H1 (cell line): ENCODE results near the gene SHISA9. TPM values are rescaled to one million over a fixed set of nuclear protein-coding genes. Genes with fewer than 3 reads are reported as not detected.

Experiments used
- CTCF ChIA-PET: fragments of 300-600 bp; sonication (Branson Sonifier 250); formaldehyde crosslinking; loops from one replicate; lab custom pipeline; 2021; ENCODE audit not compliant: partially characterized antibody; lab: Charles Lee
- POLR2A ChIA-PET: fragments of 300-600 bp; sonication (Branson Sonifier 250); formaldehyde crosslinking; loops from one replicate; lab custom pipeline; 2021; ENCODE audit warnings: inconsistent platforms; ENCODE audit not compliant: partially characterized antibody; lab: Charles Lee
- DNase-seq, 2 experiments: peaks; one replicate each; pipeline versions ENCODE4 v3.0.0 to v3.0.0-alpha.2; 2010 to 2022; ENCODE audit warnings: low spot score in 2 of 2, low read depth in 1 of 2, mixed read lengths in 1 of 2
- FAIRE-seq: peaks from 2 replicates; lab custom pipeline; 2011; peaks lifted over from hg19 to GRCh38; lab: Jason Lieb, UNC
- H2AFZ ChIP-seq: 2 replicates; pipeline ENCODE4 v1.8.1; 2012; ENCODE audit warnings: low read length, inconsistent platforms
- H2AK5ac ChIP-seq: 2 replicates; pipeline ENCODE4 v1.6.1; 2013; ENCODE audit warnings: low read depth, low read length
- H2BK120ac ChIP-seq: replicated peaks from 2 replicates; pipeline ENCODE3; 2013; ENCODE audit warnings: low read depth, low read length, inconsistent platforms
- H2BK12ac ChIP-seq: 2 replicates; pipeline ENCODE4 v1.6.1; 2013; ENCODE audit warnings: low read depth, low read length
- H2BK15ac ChIP-seq: 2 replicates; pipeline ENCODE4 v1.6.1; 2013; ENCODE audit warnings: low read length
- H2BK20ac ChIP-seq: 2 replicates; pipeline ENCODE4 v1.6.1; 2013; ENCODE audit warnings: low read length
- H2BK5ac ChIP-seq: 2 replicates; pipeline ENCODE4 v1.6.1; 2013; ENCODE audit warnings: low read depth, low read length
- H3K14ac ChIP-seq: 2 replicates; pipeline ENCODE4 v1.6.1; 2013; ENCODE audit warnings: inconsistent platforms; ENCODE audit not compliant: insufficient read length
- H3K18ac ChIP-seq: 2 replicates; pipeline ENCODE4 v1.6.1; 2013; ENCODE audit warnings: low read length; ENCODE audit errors: extremely low read depth
- H3K23ac ChIP-seq: 2 replicates; pipeline ENCODE4 v1.6.1; 2013; ENCODE audit warnings: inconsistent platforms; ENCODE audit not compliant: insufficient read length
- H3K23me2 ChIP-seq: 2 replicates; pipeline ENCODE4 v1.6.1; 2013; ENCODE audit warnings: low read depth, low read length
- H3K27ac ChIP-seq: 2 replicates; pipeline ENCODE4 v1.6.1; 2011; ENCODE audit warnings: low read depth, low read length, inconsistent platforms
- H3K27me3 ChIP-seq, 4 experiments: replicated peaks in 1 of 4; 1 replicate in 1 of 4; 2 replicates in 3 of 4; pipeline versions ENCODE4 v1.6.1 to v1.8.1; 2011 to 2013; ENCODE audit warnings: low read length in 3 of 4, mild to moderate bottlenecking in 3 of 4, inconsistent platforms in 2 of 4, mixed read lengths in 2 of 4, moderate library complexity in 1 of 4; ENCODE audit not compliant: control insufficient read depth in 3 of 4, insufficient read depth in 3 of 4; ENCODE audit errors: extremely low read depth in 1 of 4
- H3K36me3 ChIP-seq, 4 experiments: 2 replicates each; pipeline versions ENCODE4 v1.6.1 to v1.8.1; 2011 to 2013; ENCODE audit warnings: mild to moderate bottlenecking in 4 of 4, low read length in 3 of 4, moderate library complexity in 2 of 4, control low read depth in 1 of 4, inconsistent platforms in 1 of 4; ENCODE audit not compliant: insufficient read depth in 4 of 4, control insufficient read depth in 2 of 4
- H3K4ac ChIP-seq: replicated peaks from 2 replicates; pipeline ENCODE3; 2013; ENCODE audit warnings: low read length, low read depth, mixed read lengths, inconsistent platforms; ENCODE audit not compliant: insufficient read length
- H3K4me1 ChIP-seq, 4 experiments: replicated peaks in 1 of 4; 1 replicate in 1 of 4; 2 replicates in 3 of 4; pipeline versions ENCODE4 v1.6.1 to v1.8.1; 2011 to 2013; ENCODE audit warnings: low read length in 3 of 4, inconsistent platforms in 2 of 4, mixed read lengths in 1 of 4; ENCODE audit not compliant: insufficient read depth in 4 of 4, control insufficient read depth in 3 of 4
- H3K4me2 ChIP-seq, 2 experiments: 2 replicates each; pipeline versions ENCODE4 v1.6.1 to v1.8.1; 2011 to 2013; ENCODE audit warnings: low read depth in 2 of 2, low read length in 2 of 2, control low read depth in 1 of 2, inconsistent platforms in 1 of 2, mild to moderate bottlenecking in 1 of 2; ENCODE audit not compliant: insufficient read depth in 1 of 2
- H3K4me3 ChIP-seq, 4 experiments: fragments of 200-600, 300-600 bp in 1 of 4; sonication (generic), shearing (Covaris generic), sonication (Bioruptor Twin) in 1 of 4; 2 replicates each; pipeline versions ENCODE4 v1.5.1 to v1.8.1; 2011 to 2016; ENCODE audit warnings: low read length in 4 of 4, low read depth in 3 of 4, control low read depth in 2 of 4, inconsistent platforms in 2 of 4, mild to moderate bottlenecking in 2 of 4, mixed read lengths in 1 of 4, moderate library complexity in 1 of 4; ENCODE audit not compliant: insufficient read depth in 2 of 4; ENCODE audit errors: extremely low read depth in 1 of 4
- H3K56ac ChIP-seq: replicated peaks from 2 replicates; pipeline ENCODE3; 2013; ENCODE audit warnings: low read depth, mild to moderate bottlenecking, mixed read lengths, low read length, inconsistent platforms; ENCODE audit not compliant: insufficient read length
- H3K79me1 ChIP-seq: 2 replicates; pipeline ENCODE4 v1.6.1; 2013; ENCODE audit warnings: low read depth, low read length, control low read depth
- H3K79me2 ChIP-seq, 2 experiments: 2 replicates each; pipeline versions ENCODE4 v1.6.1 to v1.8.1; 2012 to 2013; ENCODE audit warnings: low read length in 2 of 2, mild to moderate bottlenecking in 2 of 2, inconsistent platforms in 1 of 2; ENCODE audit not compliant: insufficient read depth in 2 of 2, control insufficient read depth in 1 of 2
- H3K9ac ChIP-seq, 4 experiments: replicated peaks in 1 of 4; 1 replicate in 1 of 4; 2 replicates in 3 of 4; pipeline versions ENCODE4 v1.6.1 to v1.8.1; 2011 to 2013; ENCODE audit warnings: low read depth in 3 of 4, low read length in 3 of 4, control low read depth in 2 of 4, mild to moderate bottlenecking in 2 of 4, moderate library complexity in 2 of 4, inconsistent platforms in 1 of 4; ENCODE audit errors: extremely low read depth in 1 of 4
- H3K9me3 ChIP-seq, 2 experiments: 2 replicates each; pipeline versions ENCODE4 v1.6.1 to v1.8.1; 2012 to 2013; ENCODE audit warnings: mild to moderate bottlenecking in 2 of 2, moderate library complexity in 2 of 2, control low read depth in 1 of 2, inconsistent platforms in 1 of 2, low read depth in 1 of 2, low read length in 1 of 2, mixed read lengths in 1 of 2; ENCODE audit not compliant: insufficient read depth in 2 of 2
- H4K20me1 ChIP-seq, 2 experiments: replicated peaks in 1 of 2; 2 replicates each; pipeline versions ENCODE3 to v1.8.1; 2011 to 2013; ENCODE audit warnings: inconsistent platforms in 2 of 2, low read length in 2 of 2, mild to moderate bottlenecking in 1 of 2; ENCODE audit not compliant: insufficient read depth in 2 of 2, control insufficient read depth in 1 of 2
- H4K5ac ChIP-seq: 2 replicates; pipeline ENCODE4 v1.6.1; 2013; ENCODE audit warnings: low read length, low read depth, mixed read lengths, inconsistent platforms; ENCODE audit not compliant: insufficient read length
- H4K8ac ChIP-seq: 2 replicates; pipeline ENCODE4 v1.8.0; 2013; ENCODE audit warnings: mild to moderate bottlenecking, moderate library complexity, low read length, inconsistent platforms; ENCODE audit not compliant: insufficient read depth; ENCODE audit errors: extremely low read depth
- H4K91ac ChIP-seq: replicated peaks from 2 replicates; pipeline ENCODE3; 2013; ENCODE audit warnings: low read length, mixed read lengths, inconsistent platforms; ENCODE audit not compliant: insufficient read length
- CBX5 ChIP-seq: fragments of 300-800, 300-1000 bp; sonication (generic); IDR thresholded peaks from 2 replicates; pipeline ENCODE4 v1.7.1; 2016; ENCODE audit warnings: antibody characterized with exemption, low read length, low read depth
- EZH2 ChIP-seq: fragments of 200-600 bp; sonication (generic); IDR thresholded peaks from 2 replicates; pipeline ENCODE4 v1.7.1; 2012; ENCODE audit warnings: low read depth, mild to moderate bottlenecking, moderate library complexity, low read length, inconsistent platforms; ENCODE audit not compliant: severe bottlenecking
- HDAC6 ChIP-seq: IDR thresholded peaks from one replicate; pipeline ENCODE4 v1.7.1; 2012; ENCODE audit warnings: low read depth, mild to moderate bottlenecking, inconsistent platforms, low read length, moderate library complexity
- JUN ChIP-seq: IDR thresholded peaks from 2 replicates; pipeline ENCODE4 v1.6.1; 2011; ENCODE audit warnings: low read depth, mild to moderate bottlenecking, improper control_type of control experiment, low read length
- MAX ChIP-seq: IDR thresholded peaks from 2 replicates; pipeline ENCODE4 v1.6.1; 2012; ENCODE audit warnings: inconsistent platforms
- RNF2 ChIP-seq: fragments of 200-900, 300-1000 bp; sonication (generic); IDR thresholded peaks from 2 replicates; pipeline ENCODE4 v1.7.1; 2016; ENCODE audit warnings: borderline replicate concordance, low read depth, mild to moderate bottlenecking, antibody characterized with exemption, low read length; ENCODE audit not compliant: poor library complexity, severe bottlenecking; ENCODE audit errors: missing control alignments
- SAP30 ChIP-seq: fragments of 300-600 bp; sonication (generic); IDR thresholded peaks from 2 replicates; pipeline ENCODE4 v1.7.1; 2012; ENCODE audit warnings: low read length, moderate library complexity, mild to moderate bottlenecking, inconsistent platforms; ENCODE audit not compliant: insufficient read depth, insufficient replicate concordance
- SIN3A ChIP-seq, 2 experiments: IDR thresholded peaks in 1 of 2; conservative IDR thresholded peaks in 1 of 2; 2 replicates each; pipeline ENCODE4 v1.6.1; 2011 to 2012; ENCODE audit warnings: low read length in 2 of 2, improper control_type of control experiment in 1 of 2, low read depth in 1 of 2, mild to moderate bottlenecking in 1 of 2
- SIRT6 ChIP-seq: IDR thresholded peaks from one replicate; pipeline ENCODE4 v1.7.1; 2012; ENCODE audit warnings: low read length, inconsistent platforms
- SP1 ChIP-seq: IDR thresholded peaks from 2 replicates; pipeline ENCODE4 v1.6.1; 2011; ENCODE audit warnings: low read depth, low read length
- TAF1 ChIP-seq: IDR thresholded peaks from 2 replicates; pipeline ENCODE4 v1.6.1; 2011; ENCODE audit warnings: mild to moderate bottlenecking, low read depth, low read length
- TEAD4 ChIP-seq: IDR thresholded peaks from 2 replicates; pipeline ENCODE4 v1.6.1; 2012; ENCODE audit warnings: low read depth, low read length, inconsistent platforms, mixed read lengths
- USF2 ChIP-seq: IDR thresholded peaks from 2 replicates; pipeline ENCODE4 v1.6.1; 2011; ENCODE audit warnings: low read length, improper control_type of control experiment
- WGBS, 2 experiments: shearing (Covaris generic) in 1 of 2; methylation state at CpG; one replicate each; pipeline versions ENCODE4 v1.1.6 to v1.1.7; 2013 to 2015; ENCODE audit warnings: low lambda C conversion rate in 2 of 2, mixed read lengths in 2 of 2, inconsistent platforms in 1 of 2, low coverage in 1 of 2, missing lambda C conversion rate in 1 of 2; ENCODE audit not compliant: insufficient replicate concordance in 2 of 2, insufficient coverage in 1 of 2, insufficient read length in 1 of 2; ENCODE audit errors: extremely low coverage in 1 of 2, missing lambda C conversion rate in 1 of 2; 5-methylcytosine and 5-hydroxymethylcytosine counted together
- polyA plus RNA-seq, 7 experiments: library from polyadenylated mRNA; depleted of rRNA in 3 of 7; stranded (reverse) in 5 of 7; unstranded in 2 of 7; fragments of >200 nt in 5 of 7; fragments of 200-250 nt in 2 of 7; gene quantifications; 1 replicate in 5 of 7; 2 replicates in 1 of 7; 4 replicates in 1 of 7; pipeline versions ENCODE4 v1.2.1 to v1.2.3, GENCODE V29; 2011 to 2013; ENCODE audit warnings: missing spikeins in 2 of 7, mixed read lengths in 2 of 7
- total RNA-seq: library from RNA; stranded (reverse); fragmentation: NEBNext Ultra II Directional; extraction: Animal tissue kit (Norgen Biotek cat#: 25700); gene quantifications from 2 replicates; pipeline ENCODE4 v1.2.1, GENCODE V29; 2021

Gene SHISA9
- total and polyA plus RNA-seq, 2 of the 8 experiments (the other 6 are each of a cell fraction or from before 2014, with no cell fraction given) = 25.6 to 39.8 TPM

DNA sequence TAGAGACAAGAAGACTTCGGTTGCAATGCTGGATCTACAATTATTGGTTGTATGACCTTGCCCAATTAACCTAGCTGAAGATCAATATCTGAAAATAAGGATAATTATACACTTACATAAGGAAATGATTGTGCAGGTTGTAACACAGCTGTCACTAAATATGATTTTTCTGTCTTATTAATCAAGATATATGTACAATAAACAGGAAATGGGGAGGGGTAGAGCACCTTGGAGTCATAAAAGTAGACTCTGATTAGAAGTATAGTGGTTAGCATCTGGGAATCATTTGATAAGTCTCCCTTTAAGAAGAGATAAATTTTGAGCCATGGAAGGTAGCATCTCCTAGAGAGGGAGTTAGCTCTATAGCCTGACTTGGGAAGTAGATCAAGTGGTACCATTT lies 369.2 kb downstream of the SHISA9 start:
- no peaks in the 10 kb centered on the region for H3K23me2 ChIP-seq
- H3K56ac ChIP-seq = no peak overlapping the region
- no peak overlapping the region for H2BK5ac ChIP-seq
- no peak overlapping the region for H3K4me3 ChIP-seq
- H4K20me1 ChIP-seq = no peaks in the 10 kb centered on the region
- H3K79me1 ChIP-seq = no peaks in the 10 kb centered on the region
- no peaks in the 10 kb centered on the region for H3K79me2 ChIP-seq
- ChIA-PET CTCF (interaction anchor here (0.8 to 1.8 kb wide), 2 partner anchors 16 to 50 kb away, joined by 3 to 4 read pairs; no protein-coding TSS in a partner anchor), POLR2A (no interaction called here)
- H2BK12ac ChIP-seq = no peak overlapping the region
- H3K36me3 ChIP-seq = no peaks in the 10 kb centered on the region
- H2AK5ac ChIP-seq = no peak overlapping the region
- no peak overlapping the region for H3K23ac ChIP-seq
- no peak overlapping the region for H2BK15ac ChIP-seq
- H2BK20ac ChIP-seq = no peak overlapping the region
- no peak overlapping the region for H4K8ac ChIP-seq
- no peak overlapping the region for H4K91ac ChIP-seq
- no peak overlapping the region for H3K9ac ChIP-seq
- no peaks in the 10 kb centered on the region for H3K27me3 ChIP-seq
- H3K18ac ChIP-seq = no peak overlapping the region
- H3K4me2 ChIP-seq = no peak overlapping the region
- no peaks in the 10 kb centered on the region for H3K4me1 ChIP-seq
- no peak for FAIRE-seq
- no peak overlapping the region for H2BK120ac ChIP-seq
- H3K14ac ChIP-seq = no peak overlapping the region
- WGBS, 2 experiments = 100% methylated on average over 1 of the region's 1 CpG; no CpG with 5 or more reads in 1 of the 2 experiments
- no peaks in the 10 kb centered on the region for H3K9me3 ChIP-seq
- H3K27ac ChIP-seq = no peak overlapping the region
- H4K5ac ChIP-seq = no peak overlapping the region
- no peak overlapping the region for H3K4ac ChIP-seq
- no peak for DNase-seq
- no peak overlapping the region for H2AFZ ChIP-seq
- TF ChIP-seq SIRT6 = no peak
- no peak for TF ChIP-seq SAP30
- TF ChIP-seq MAX = no peak
- TF ChIP-seq EZH2 = no peak
- TF ChIP-seq JUN = no peak
- TF ChIP-seq SP1 = no peak
- TF ChIP-seq USF2 = no peak
- no peak for TF ChIP-seq TEAD4
- TF ChIP-seq RNF2 = no peak
- TF ChIP-seq HDAC6 = no peak
- no peak for TF ChIP-seq TAF1
- no peak for TF ChIP-seq CBX5
- TF ChIP-seq SIN3A (conservative IDR thresholded peaks at IDR 0.05 in 1 of 2, IDR thresholded peaks at IDR 0.05 in 1 of 2; ENCODE audit: low read depth in 1 of 2, low read length in 2 of 2) = no peak
